Right cardiac atrium (tissue), 5 donors: ENCODE data around the gene NDUFS2. TPM values are rescaled to one million over a fixed set of nuclear protein-coding genes. Genes with fewer than 3 reads are reported as not detected.

Experiments
- ATAC-seq, 2 donors: fragments of 200-7000 bp; cut with Tn5 transposase; one replicate each; pipeline versions ENCODE4 v1.8.0 to v1.9.1; 2020; ENCODE audit warnings: moderate library complexity in 2 of 2, mild to moderate bottlenecking in 1 of 2
- DNase-seq, 3 donors: peaks; one replicate each; pipeline ENCODE4 v3.0.0-alpha.2; 2020
- H3K27ac ChIP-seq: one replicate; pipeline ENCODE4 v1.5.1; 2013; ENCODE audit warnings: mild to moderate bottlenecking, low read length, control low read depth, moderate library complexity
- H3K27me3 ChIP-seq: one replicate; pipeline ENCODE4 v1.6.1; 2013; ENCODE audit not compliant: control insufficient read depth, insufficient read depth
- H3K4me1 ChIP-seq: one replicate; pipeline ENCODE4 v1.6.1; 2013; ENCODE audit warnings: low read length; ENCODE audit not compliant: control insufficient read depth, insufficient read depth
- H3K4me3 ChIP-seq: one replicate; pipeline ENCODE4 v1.5.1; 2013; ENCODE audit warnings: low read length, control low read depth
- H3K9me3 ChIP-seq: one replicate; pipeline ENCODE4 v1.6.1; 2013; ENCODE audit warnings: low read length; ENCODE audit not compliant: control insufficient read depth
- WGBS: extraction: QIAGEN DNeasy Blood & Tissue Kit; methylation state at CpG from one replicate; pipeline ENCODE4 v1.1.7; 2013; 5-methylcytosine and 5-hydroxymethylcytosine counted together
- intact Hi-C, 4 donors: fragments of 100-400 bp; cut with DNase I; formaldehyde crosslinking; loops; one replicate each; pipeline versions ENCODE4 v1.11.0 to v1.14.0; 2022 to 2023
- polyA plus RNA-seq: library from polyadenylated mRNA; stranded (reverse); fragments of 200-250 nt; gene quantifications from one replicate; pipeline ENCODE4 v1.2.3, GENCODE V29; 2013
- total RNA-seq, 4 donors: library from RNA; stranded (reverse); fragmentation: NEBNext Ultra II Directional; extraction: Animal tissue kit (Norgen Biotek cat#: 25700); gene quantifications; one replicate each; pipeline ENCODE4 v1.2.1, GENCODE V29; 2021
- donor health status: healthy with polysubstance abuse.
- donor health status: DM: no; HTN: yes; CAD: no.
- donor health status: DM: no; HTN: no; CAD: no.
- donor health status: DM: no; HTN: yes; CAD: no; lungs with severe emphysema.
- donor health status: DM: yes; HTN: yes; CAD: no.

NDUFS2 gene
- total and polyA plus RNA-seq, 5 donors: 162 to 229 (median 184) TPM

DNA sequence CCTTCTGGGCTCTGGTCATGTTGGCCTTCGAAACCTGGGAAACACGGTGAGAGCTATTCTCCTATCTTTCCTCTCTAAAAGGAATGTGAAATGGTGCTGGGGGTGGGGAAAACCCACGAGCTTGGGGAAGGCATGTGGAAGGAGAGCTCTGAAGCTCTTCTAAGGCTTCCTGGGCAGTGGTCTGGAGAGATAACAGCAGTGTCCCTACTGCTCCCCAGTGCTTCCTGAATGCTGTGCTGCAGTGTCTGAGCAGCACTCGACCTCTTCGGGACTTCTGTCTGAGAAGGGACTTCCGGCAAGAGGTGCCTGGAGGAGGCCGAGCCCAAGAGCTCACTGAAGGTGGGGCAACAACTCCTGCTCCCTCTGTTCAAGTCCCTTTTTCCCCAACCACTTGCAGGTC, 40.1 kb upstream of the NDUFS2 start:
- Histone ChIP-seq H3K9me3 (no peaks in the 10 kb centered on the region), H3K27me3 (no peaks in the 10 kb centered on the region), H3K27ac (no peak overlapping the region), H3K4me3 (no peak overlapping the region), H3K4me1 (peaks cover 3% of the 10 kb centered on the region)
- ATAC-seq (no peak), DNase-seq (no peak)
- intact Hi-C loops: no loop called here
- 57% methylated on average over 7 of the region's 7 CpGs for WGBS

DNA sequence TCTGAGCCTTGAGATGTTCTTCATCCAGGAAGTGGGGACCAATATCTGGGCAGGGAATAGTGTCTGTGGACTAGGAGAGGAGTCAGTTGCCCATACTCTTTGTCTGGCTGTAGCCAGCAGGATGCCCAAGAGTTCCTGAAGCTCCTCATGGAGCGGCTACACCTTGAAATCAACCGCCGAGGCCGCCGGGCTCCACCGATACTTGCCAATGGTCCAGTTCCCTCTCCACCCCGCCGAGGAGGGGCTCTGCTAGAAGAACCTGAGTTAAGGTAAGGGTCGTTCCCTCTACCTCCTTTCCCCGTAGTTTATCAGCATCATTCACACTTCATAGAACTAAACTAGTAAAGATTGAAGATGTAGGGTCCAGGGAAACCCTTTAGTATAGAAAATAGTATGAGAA, 39.4 kb upstream of the NDUFS2 start:
- 92% methylated on average over 10 of the region's 10 CpGs for WGBS
- ATAC-seq (no peak), DNase-seq (no peak)
- intact Hi-C loops: no loop called here
- Histone ChIP-seq H3K27ac (no peak overlapping the region), H3K4me1 (peaks cover 6% of the 10 kb centered on the region), H3K9me3 (no peaks in the 10 kb centered on the region), H3K4me3 (no peak overlapping the region), H3K27me3 (no peaks in the 10 kb centered on the region)

DNA sequence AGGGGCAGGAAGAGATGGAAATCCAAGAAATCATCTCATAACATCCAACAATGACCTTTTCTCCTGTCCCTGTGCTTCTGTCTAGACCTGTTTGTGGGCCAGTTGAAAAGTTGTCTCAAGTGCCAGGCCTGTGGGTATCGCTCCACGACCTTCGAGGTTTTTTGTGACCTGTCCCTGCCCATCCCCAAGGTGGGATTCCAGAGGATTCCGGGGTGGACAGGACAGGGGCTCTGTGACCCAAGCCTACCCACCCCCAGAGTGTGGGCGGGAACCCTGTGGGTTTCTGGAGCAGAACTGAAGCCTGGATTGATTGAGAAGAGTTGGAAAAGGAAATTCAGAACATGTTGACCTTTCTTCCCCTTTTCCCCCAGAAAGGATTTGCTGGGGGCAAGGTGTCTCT, 38.4 kb upstream of the NDUFS2 start:
- Histone ChIP-seq H3K4me1 (peaks cover 6% of the 10 kb centered on the region), H3K9me3 (no peaks in the 10 kb centered on the region)

DNA sequence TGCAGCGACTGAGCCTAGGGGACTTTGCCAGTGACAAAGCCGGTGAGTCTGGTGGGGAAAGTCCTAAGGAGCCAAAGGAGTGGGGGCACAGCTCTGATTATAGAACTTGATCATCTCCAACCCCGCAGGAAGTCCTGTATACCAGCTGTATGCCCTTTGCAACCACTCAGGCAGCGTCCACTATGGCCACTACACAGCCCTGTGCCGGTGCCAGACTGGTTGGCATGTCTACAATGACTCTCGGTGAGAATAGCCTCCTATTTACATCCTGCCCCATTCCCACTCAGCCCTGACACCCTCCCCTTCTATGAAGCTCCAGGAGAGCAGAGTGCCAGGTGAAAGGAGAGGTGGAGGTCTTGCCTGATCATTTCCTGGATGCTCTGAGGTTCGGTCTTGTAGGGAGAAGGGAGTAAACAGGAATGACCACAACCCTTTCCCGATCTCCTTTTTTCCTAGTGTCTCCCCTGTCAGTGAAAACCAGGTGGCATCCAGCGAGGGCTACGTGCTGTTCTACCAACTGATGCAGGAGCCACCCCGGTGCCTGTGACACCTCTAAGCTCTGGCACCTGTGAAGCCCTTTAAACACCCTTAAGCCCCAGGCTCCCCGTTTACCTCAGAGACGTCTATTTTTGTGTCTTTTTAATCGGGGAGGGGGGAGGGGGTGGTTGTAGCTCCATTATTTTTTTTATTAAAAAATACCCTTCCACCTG, 37.1 kb upstream of the NDUFS2 start:
- Histone ChIP-seq H3K4me1 (peaks cover 4% of the 10 kb centered on the region), H3K4me3 (peak overlapping the region; percentile 54), H3K9me3 (no peaks in the 10 kb centered on the region), H3K27ac (peak overlapping the region; percentile 94), H3K27me3 (no peaks in the 10 kb centered on the region)
- intact Hi-C loops: no loop called here
- no peak for ATAC-seq
- WGBS: 59% methylated on average over 14 of the region's 14 CpGs
- peak in 1 of 3 donors; percentile 56 for DNase-seq

More for the DNA sequence above, 38.4 kb upstream of the NDUFS2 start:
- Histone ChIP-seq H3K27me3 (no peaks in the 10 kb centered on the region), H3K4me3 (no peak overlapping the region), H3K27ac (no peak overlapping the region)
- ATAC-seq (no peak), DNase-seq (peak in 1 of 3 donors; percentile 43)
- WGBS: 90% methylated on average over 5 of the region's 5 CpGs
- intact Hi-C loops: no loop called here

DNA sequence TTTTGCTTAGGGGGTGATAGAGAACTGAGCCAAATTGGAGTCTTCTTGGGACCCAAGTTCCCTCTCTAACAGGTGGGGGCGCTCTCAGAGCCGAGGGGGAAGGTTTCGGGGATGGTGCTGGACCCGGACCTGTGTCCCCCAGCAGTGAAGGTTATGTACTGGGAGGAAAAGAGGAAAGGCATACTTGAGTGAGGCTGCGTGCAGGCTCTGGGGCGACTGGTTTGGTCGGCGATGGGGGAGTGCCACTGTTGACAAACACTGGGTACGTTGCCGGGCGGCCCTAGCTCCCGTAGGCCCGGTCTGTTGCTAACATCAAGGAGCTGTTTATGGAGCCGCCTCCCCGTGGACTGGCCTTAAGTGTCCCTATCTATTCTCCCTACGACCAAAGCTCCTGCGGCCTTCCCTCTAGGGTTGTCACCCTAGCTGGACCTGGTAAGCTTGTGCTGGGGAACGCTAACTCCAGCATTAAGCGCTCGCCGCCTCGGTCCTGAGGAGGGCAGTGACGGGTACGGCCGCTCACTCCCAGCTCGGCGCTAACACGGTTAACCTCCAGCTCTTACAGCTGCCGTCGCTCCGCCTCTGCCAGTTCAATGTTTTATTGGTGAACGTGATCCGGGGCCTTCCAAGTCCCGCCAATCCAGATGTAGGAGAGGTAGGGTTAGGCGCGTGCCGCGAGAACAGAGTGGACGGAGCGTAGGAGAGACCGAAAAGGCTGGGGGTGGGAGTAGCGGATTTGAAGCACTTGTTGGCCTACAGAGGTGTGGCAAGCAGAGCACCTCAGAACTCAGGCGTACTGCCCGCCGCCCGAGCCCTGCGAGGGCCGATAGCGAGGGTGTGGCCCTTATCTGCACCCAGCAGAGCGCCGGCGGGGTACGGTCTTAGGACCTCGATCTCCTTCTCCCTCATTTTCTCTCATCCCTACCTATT, 36.2 kb upstream of the NDUFS2 start, which contains the start of gene PPOX:
Gene PPOX (plus strand): TSS at position 685 of the 927 bp plus-strand sequence. CDS start 422 bp downstream, outside the sequence.
- peaks cover 4% of the 10 kb centered on the region for H3K4me1 ChIP-seq
- intact Hi-C loops: no loop called here
- H3K4me3 ChIP-seq: peak within 1 kb of the TSS; percentile 55
- peak; percentile 96 to 98 (median 97) for DNase-seq
- ATAC-seq: peak; percentile 96 to 97
- no peaks in the 10 kb centered on the region for H3K9me3 ChIP-seq
- H3K27ac ChIP-seq: peak within 1 kb of the TSS; percentile 94
- under 1% methylated on average over 54 of the region's 54 CpGs for WGBS
- no peaks in the 10 kb centered on the region for H3K27me3 ChIP-seq

DNA sequence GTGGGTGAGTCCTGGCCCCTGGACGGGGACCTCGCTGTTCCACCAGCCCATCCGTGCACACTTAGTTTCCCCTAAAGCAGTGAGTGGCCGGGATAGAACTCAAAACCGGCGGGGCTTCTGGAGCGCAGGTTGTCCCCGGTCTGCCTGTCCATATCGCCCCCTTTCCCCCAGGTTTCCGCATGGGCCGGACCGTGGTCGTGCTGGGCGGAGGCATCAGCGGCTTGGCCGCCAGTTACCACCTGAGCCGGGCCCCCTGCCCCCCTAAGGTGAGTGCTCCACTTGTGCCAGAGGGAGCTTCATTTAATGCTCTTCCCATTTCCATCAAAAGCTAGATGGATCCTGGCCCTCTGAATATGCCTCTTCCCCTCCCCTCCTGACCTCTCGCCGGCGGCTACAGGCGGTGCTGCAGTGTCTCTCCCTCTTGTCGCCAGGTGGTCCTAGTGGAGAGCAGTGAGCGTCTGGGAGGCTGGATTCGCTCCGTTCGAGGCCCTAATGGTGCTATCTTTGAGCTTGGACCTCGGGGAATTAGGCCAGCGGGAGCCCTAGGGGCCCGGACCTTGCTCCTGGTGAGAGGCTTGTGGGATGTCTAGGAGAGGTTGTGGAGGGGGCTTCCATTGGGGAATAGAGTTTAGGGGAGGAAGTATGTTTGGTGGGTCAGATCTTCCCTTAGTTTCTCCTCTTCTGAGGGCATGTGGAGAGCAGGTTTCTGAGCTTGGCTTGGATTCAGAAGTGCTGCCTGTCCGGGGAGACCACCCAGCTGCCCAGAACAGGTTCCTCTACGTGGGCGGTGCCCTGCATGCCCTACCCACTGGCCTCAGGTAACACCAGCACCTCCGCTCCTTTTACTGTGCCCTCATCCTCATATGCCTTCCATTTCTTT, 35.3 kb upstream of the NDUFS2 start:
- no peaks in the 10 kb centered on the region for H3K9me3 ChIP-seq
- H3K27ac ChIP-seq: peak overlapping the region; percentile 39
- WGBS: 8% methylated on average over 33 of the region's 33 CpGs
- DNase-seq (peak in 2 of 3 donors; percentile 32 to 61), ATAC-seq (peak in 1 of 2 donors; percentile 1)
- H3K4me1 ChIP-seq: peaks cover 4% of the 10 kb centered on the region
- intact Hi-C loops: no loop called here
- no peaks in the 10 kb centered on the region for H3K27me3 ChIP-seq
- peak overlapping the region; percentile 55 for H3K4me3 ChIP-seq

DNA sequence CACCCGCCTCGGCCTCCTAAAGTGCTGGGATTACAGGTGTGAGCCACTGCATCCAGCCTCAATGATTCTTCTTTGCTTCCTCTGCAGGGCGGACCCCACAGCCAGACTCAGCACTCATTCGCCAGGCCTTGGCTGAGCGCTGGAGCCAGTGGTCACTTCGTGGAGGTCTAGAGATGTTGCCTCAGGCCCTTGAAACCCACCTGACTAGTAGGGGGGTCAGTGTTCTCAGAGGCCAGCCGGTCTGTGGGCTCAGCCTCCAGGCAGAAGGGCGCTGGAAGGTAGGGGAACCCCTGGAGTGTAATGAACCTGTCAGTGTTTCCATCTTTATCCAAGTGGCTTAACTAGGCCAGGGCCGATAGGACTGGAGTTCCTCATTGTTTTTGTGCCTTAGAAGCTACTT, 33.3 kb upstream of the NDUFS2 start:
- Histone ChIP-seq H3K9me3 (no peaks in the 10 kb centered on the region), H3K27me3 (no peaks in the 10 kb centered on the region), H3K4me3 (no peak overlapping the region), H3K27ac (no peak overlapping the region), H3K4me1 (peaks cover 7% of the 10 kb centered on the region)
- ATAC-seq: no peak
- peak in 1 of 3 donors; percentile 32 for DNase-seq
- WGBS: 94% methylated on average over 9 of the region's 9 CpGs
- intact Hi-C loops: no loop called here

DNA sequence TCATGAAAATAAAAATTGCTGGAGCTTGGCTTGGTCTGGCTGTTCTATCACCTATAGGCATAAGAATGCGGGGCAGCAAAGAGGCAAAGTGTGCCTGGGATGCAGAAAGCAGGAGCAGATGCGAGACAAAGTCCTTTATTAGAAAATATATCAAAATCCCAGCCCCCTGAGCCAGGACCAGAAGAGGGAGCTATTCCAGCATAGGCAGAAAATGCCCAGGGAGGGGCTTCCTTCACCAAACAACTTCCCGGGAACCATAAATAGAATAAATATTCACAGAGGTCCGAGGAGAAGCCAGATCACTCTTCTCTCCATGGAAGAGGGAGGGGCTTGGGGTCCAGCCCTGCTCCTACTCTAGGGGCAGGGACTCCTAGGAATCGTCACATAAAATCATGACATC, 31.0 kb upstream of the NDUFS2 start:
- DNase-seq: no peak
- Histone ChIP-seq H3K4me3 (no peak overlapping the region), H3K27ac (no peak overlapping the region), H3K4me1 (peaks cover 5% of the 10 kb centered on the region), H3K9me3 (no peaks in the 10 kb centered on the region), H3K27me3 (no peaks in the 10 kb centered on the region)
- 54% methylated on average over 5 of the region's 5 CpGs for WGBS
- ATAC-seq: no peak
- intact Hi-C loops: no loop called here

DNA sequence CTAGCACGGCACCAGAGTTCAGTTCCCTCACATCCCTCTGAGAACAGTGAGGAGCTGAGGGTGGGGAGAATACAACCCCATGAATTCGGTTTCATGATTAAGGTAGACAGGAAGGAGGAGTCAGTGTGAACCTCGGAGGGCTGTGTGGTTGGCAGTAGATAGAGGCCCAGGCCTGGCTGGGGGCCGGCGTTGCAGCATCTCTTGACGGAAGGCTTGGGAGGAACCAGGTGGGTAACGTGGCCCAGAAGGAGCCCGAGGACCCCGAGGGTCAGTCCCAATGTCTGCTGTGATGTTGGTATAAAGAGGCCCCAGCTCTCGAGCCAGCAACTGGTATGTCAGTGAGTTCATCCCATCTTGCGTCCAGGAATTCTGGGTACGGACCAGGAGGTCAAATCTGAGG, 30.5 kb upstream of the NDUFS2 start:
- peaks cover 5% of the 10 kb centered on the region for H3K4me1 ChIP-seq
- no peaks in the 10 kb centered on the region for H3K27me3 ChIP-seq
- 82% methylated on average over 12 of the region's 12 CpGs for WGBS
- no peak for ATAC-seq
- H3K4me3 ChIP-seq: no peak overlapping the region
- H3K27ac ChIP-seq: no peak overlapping the region
- peak in 1 of 3 donors; percentile 27 for DNase-seq
- no peaks in the 10 kb centered on the region for H3K9me3 ChIP-seq
- intact Hi-C loops: no loop called here

DNA sequence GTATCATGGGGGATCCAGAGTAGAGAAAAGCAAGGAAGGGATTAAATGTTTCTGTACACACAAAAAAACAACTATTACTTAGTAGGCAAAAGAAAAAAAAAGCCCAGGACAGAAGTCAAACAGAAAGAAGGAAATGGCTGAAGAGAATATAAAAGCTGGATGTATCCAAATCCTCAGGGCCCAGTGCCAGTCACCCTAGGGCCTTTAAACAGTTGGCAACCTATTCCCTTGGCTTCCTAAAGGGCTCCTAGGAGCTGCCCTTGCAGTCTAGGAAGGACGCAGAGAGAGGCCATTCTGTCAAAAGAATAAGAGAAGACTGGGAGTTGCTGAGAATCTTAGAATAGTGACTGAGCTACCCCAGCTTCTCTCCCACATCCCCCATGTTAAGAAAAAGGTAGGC, 29.8 kb upstream of the NDUFS2 start:
- no peak overlapping the region for H3K27ac ChIP-seq
- no peak overlapping the region for H3K4me3 ChIP-seq
- H3K27me3 ChIP-seq: no peaks in the 10 kb centered on the region
- DNase-seq (no peak), ATAC-seq (no peak)
- H3K4me1 ChIP-seq: peaks cover 3% of the 10 kb centered on the region
- 66% methylated on average over 1 of the region's 1 CpG for WGBS
- no peaks in the 10 kb centered on the region for H3K9me3 ChIP-seq
- intact Hi-C loops: no loop called here
